ENCODE results near the gene CDK17. TPM values are rescaled to one million over a fixed set of nuclear protein-coding genes. Genes with fewer than 3 reads are reported as not detected.

The CDK17 gene
- total and polyA plus RNA-seq, 4 donors, result 5.3 to 69.7 (median 27.7) TPM

DNA sequence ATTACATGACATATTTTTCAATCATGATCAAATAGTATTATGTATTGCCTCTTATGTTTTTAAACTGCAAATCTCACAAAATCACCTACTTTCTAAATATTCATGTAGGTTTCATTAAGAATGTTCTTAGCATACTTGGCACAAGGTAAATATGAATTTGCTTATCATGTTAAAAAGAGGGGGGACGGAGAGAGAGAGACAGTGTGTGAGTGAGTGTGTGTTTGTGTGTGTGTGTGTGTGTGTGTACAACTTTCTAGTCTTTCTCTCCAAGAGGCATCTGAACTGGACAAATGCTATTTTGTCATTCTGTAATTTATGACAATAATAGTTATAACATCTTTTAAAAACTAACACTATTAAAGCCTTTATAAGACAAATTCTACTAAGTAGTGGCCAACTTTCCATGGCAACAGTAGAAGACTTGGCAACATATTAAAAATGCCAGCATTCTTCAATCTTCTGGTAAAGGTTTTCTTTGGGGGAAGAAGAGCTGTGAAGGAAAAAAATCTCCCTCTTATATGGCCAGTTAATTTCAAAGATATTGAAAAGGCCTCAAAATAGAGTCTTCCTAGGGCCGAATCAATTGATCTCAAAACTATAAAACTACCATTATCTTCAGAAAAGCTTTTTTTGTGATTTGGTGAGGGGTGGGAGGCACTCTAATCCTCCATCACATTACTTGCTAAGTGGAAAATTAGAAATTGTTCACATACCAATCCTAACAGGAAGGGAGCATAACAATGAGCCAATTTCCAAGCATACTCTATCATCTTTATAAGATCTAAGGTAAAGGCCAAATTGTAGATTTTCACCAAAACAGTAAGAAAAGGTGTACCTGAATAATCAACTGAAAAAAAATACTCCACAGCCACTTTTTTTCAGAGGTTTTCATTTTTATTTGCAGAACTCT, 28.2 kb downstream of the CDK17 start:
- no peak overlapping the region for H3K27ac ChIP-seq (ENCODE audit: low read depth in 1 of 2, low read length in 2 of 2)
- no peak for ATAC-seq (ENCODE audit: low FRiP score)

DNA sequence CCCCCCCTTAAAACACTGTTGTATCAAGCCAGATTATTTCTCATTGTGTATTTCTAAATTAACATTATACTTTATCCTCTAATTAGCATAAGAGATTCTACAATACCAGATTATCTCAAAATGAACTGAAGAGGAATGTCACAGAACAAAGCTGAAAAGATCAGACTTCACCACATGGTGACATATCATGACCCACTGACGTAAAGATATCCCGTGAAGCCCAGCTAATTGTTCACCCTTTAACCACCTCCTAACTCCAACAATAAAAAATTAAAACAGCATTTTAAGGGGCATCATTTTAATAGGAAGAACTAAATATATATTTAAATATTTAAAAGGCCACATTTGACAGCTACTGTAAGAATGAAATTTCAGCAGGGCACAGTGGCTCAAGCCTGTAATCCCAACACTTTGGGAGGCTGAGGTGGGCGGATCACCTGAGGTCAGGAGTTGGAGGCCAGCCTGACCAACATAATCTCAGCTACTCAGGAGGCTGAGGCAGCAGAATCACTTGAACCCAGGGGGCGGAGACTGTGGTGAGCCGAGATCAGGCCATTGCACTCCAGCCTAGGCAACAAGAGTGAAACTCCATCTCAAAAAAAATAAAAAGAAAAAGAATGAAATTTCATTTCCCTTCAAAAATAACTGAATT, 29.0 kb downstream of the CDK17 start:
- no peaks in the 10 kb centered on the region for H3K36me3 ChIP-seq (ENCODE audit: control insufficient read depth in 1 of 2, insufficient read depth in 2 of 2, low read length in 1 of 2)
- DNase-seq (no peak), ATAC-seq (ENCODE audit: low FRiP score) (no peak)
- WGBS, 2 donors, result 79 to 84% methylated on average over 5 of the region's 5 CpGs
- no peak overlapping the region for H3K27ac ChIP-seq (ENCODE audit: low read depth in 1 of 2, low read length in 2 of 2)
- no peaks in the 10 kb centered on the region for H3K27me3 ChIP-seq (ENCODE audit: control insufficient read depth in 1 of 2, insufficient read depth in 2 of 2, low read length in 1 of 2)
- intact Hi-C loops (cut with DNase I), result no loop called here
- no peak overlapping the region for H3K4me3 ChIP-seq (ENCODE audit: low read length in 2 of 2)
- peaks cover 0 to 14% of the 10 kb centered on the region in 2 donors for H3K4me1 ChIP-seq (ENCODE audit: control insufficient read depth in 1 of 2, insufficient read depth in 2 of 2, low read length in 2 of 2)
- H3K9me3 ChIP-seq (ENCODE audit: control insufficient read depth, low read length), result no peaks in the 10 kb centered on the region

More for the DNA sequence above, 28.2 kb downstream of the CDK17 start:
- Histone ChIP-seq H3K36me3 (ENCODE audit: control insufficient read depth in 1 of 2, insufficient read depth in 2 of 2, low read length in 1 of 2) (no peaks in the 10 kb centered on the region), H3K4me3 (ENCODE audit: low read length in 2 of 2) (no peak overlapping the region), H3K4me1 (ENCODE audit: control insufficient read depth in 1 of 2, insufficient read depth in 2 of 2, low read length in 2 of 2) (peaks cover 0 to 14% of the 10 kb centered on the region in 2 donors), H3K9me3 (ENCODE audit: control insufficient read depth, low read length) (no peaks in the 10 kb centered on the region), H3K27me3 (ENCODE audit: control insufficient read depth in 1 of 2, insufficient read depth in 2 of 2, low read length in 1 of 2) (no peaks in the 10 kb centered on the region)
- DNase-seq, result no peak
- intact Hi-C loops (cut with DNase I), result no loop called here
- 42 to 48% methylated on average over 2 of the region's 2 CpGs for WGBS, 2 donors

DNA sequence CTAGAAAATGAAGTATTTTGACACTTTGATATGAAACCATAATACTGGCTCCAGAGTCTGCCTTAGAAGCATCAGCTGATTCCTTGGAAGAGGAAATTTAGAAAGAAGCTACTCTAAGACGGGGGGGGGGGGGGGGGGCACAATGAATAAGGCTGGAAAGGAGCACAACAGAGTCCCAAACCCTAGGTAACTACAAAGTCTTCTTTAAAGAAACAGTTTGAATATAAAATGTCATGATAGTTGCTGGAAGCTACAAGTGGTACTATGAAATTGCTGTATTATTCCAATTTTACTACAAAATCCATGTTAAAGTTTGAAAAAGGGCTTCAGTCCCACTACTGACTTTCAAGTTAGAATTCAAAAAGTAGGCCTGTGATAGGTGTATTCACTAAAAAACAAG, 31.6 kb downstream of the CDK17 start:
- Histone ChIP-seq H3K4me1 (ENCODE audit: control insufficient read depth in 1 of 2, insufficient read depth in 2 of 2, low read length in 2 of 2) (peaks cover 0 to 7% of the 10 kb centered on the region in 2 donors), H3K9me3 (ENCODE audit: control insufficient read depth, low read length) (no peaks in the 10 kb centered on the region), H3K36me3 (ENCODE audit: control insufficient read depth in 1 of 2, insufficient read depth in 2 of 2, low read length in 1 of 2) (no peaks in the 10 kb centered on the region), H3K27me3 (ENCODE audit: control insufficient read depth in 1 of 2, insufficient read depth in 2 of 2, low read length in 1 of 2) (no peaks in the 10 kb centered on the region), H3K27ac (ENCODE audit: low read depth in 1 of 2, low read length in 2 of 2) (no peak overlapping the region), H3K4me3 (ENCODE audit: low read length in 2 of 2) (no peak overlapping the region)
- intact Hi-C loops (cut with DNase I), result no loop called here
- 47 to 67% methylated on average over 1 of the region's 1 CpG for WGBS, 2 donors
- DNase-seq (no peak), ATAC-seq (ENCODE audit: low FRiP score) (no peak)

DNA sequence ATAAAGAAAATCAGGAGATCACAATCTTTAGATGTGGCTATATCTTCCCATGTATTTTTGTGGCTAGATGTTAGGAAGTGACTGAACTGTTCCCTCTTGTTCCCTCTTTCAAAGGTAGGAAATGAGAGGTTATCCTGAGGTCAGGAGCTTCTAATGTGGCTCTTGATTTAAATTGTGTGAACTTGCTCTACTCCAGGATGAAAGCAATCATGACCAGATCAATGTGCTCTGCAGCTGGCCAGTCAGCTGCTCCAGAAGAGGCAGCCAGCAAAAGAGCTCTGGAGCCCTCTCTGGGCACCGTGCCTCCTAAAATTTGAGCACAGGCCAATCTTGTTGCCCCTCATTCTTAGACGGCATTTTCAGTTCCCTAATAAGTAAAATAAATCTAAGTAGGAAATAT, 32.0 kb downstream of the CDK17 start:
- H3K36me3 ChIP-seq (ENCODE audit: control insufficient read depth in 1 of 2, insufficient read depth in 2 of 2, low read length in 1 of 2), result no peaks in the 10 kb centered on the region
- ATAC-seq (ENCODE audit: low FRiP score) (no peak), DNase-seq (no peak)
- H3K27me3 ChIP-seq (ENCODE audit: control insufficient read depth in 1 of 2, insufficient read depth in 2 of 2, low read length in 1 of 2), result no peaks in the 10 kb centered on the region
- no peak overlapping the region for H3K27ac ChIP-seq (ENCODE audit: low read depth in 1 of 2, low read length in 2 of 2)
- peaks cover 0 to 7% of the 10 kb centered on the region in 2 donors for H3K4me1 ChIP-seq (ENCODE audit: control insufficient read depth in 1 of 2, insufficient read depth in 2 of 2, low read length in 2 of 2)
- no peak overlapping the region for H3K4me3 ChIP-seq (ENCODE audit: low read length in 2 of 2)
- 5 to 6% methylated on average over 2 of the region's 2 CpGs for WGBS, 2 donors
- intact Hi-C loops (cut with DNase I), result no loop called here
- H3K9me3 ChIP-seq (ENCODE audit: control insufficient read depth, low read length), result no peaks in the 10 kb centered on the region

DNA sequence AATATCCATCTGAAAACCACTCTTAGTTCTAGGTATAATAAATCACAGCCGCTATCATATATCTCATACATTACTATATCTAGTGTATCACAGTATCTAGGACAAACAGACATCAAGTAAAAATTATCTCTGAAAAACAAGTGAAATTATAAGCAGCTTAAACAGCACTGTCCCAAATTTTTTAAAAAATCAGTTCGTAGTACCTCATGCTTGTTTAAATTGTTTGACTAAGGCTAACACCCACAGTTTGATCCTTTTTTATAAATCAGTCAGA, 33.9 kb downstream of the CDK17 start:
- H3K27ac ChIP-seq (ENCODE audit: low read depth in 1 of 2, low read length in 2 of 2), result no peak overlapping the region

DNA sequence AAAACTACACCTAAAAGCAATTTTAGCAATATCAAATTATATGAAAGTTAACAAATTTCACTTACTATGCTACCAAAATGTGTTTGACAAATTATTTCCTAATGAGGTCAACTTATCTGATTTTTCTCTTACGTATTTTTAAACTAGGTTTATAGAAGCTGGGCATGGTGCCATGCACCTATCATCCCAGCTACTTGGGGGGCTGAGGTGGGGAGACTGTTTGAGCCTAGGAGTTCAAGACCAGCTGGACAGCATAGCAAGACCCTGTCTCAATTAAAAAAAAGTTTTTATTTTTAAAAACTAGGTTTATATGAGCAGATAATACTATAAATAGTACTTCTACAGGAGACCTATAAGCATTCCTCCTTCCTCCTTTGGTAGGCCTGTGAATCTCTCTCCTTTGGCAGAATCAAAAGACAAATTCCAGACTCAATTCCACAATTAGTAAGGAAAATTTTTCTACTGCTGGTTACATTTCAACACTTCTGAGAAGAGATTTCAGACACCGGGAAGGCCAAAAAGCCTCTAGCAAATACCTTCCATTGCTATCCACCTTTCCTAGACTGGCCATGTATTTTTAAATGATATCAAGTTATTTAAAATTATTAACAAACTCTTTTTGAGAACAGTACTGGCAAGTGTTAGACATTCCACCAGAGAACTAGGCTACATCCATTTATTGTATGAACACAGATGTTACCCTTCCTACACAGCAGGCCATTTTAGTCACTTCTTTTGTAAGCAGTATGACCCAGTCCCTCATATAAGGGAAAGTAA, 34.4 kb downstream of the CDK17 start:
- no peak for DNase-seq
- WGBS, 2 donors, result 27 to 36% methylated on average over 2 of the region's 2 CpGs

More for the DNA sequence above, 33.9 kb downstream of the CDK17 start:
- Histone ChIP-seq H3K4me1 (ENCODE audit: control insufficient read depth in 1 of 2, insufficient read depth in 2 of 2, low read length in 2 of 2) (peaks cover 0 to 7% of the 10 kb centered on the region in 2 donors), H3K9me3 (ENCODE audit: control insufficient read depth, low read length) (no peaks in the 10 kb centered on the region), H3K4me3 (ENCODE audit: low read length in 2 of 2) (no peak overlapping the region), H3K27me3 (ENCODE audit: control insufficient read depth in 1 of 2, insufficient read depth in 2 of 2, low read length in 1 of 2) (no peaks in the 10 kb centered on the region), H3K36me3 (ENCODE audit: control insufficient read depth in 1 of 2, insufficient read depth in 2 of 2, low read length in 1 of 2) (no peaks in the 10 kb centered on the region)
- WGBS, 2 donors, result 89% methylated on average over 2 of the region's 2 CpGs
- intact Hi-C loops (cut with DNase I), result no loop called here
- no peak for DNase-seq
- no peak for ATAC-seq (ENCODE audit: low FRiP score)

DNA sequence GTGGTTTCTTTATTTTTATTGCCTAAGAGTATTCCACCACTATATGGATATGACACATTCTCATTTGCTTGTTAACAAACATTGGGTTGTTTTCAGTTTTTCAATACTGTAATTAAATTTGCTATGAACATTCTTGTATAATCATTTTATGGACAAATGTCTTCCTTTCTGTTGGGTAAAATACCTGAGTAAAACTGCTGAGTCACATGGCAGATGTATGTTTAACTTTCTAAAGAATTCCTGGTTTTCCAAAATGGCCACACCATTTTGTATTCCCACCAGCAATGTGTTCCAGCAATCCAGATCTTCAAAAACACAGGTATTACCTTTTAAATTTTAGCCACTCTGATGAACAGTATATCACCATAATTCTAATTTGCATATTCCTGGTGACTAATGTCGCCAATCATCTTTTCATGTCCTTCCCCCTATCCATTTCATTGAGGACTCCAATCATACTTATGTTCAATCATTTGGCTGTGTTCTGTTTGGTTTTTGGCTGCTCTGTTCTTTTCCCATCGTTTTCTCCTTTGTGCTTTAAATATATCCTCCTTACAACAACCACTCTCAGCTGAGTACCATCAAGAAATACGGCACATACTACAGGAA, 36.0 kb downstream of the CDK17 start:
- H3K27ac ChIP-seq (ENCODE audit: low read depth in 1 of 2, low read length in 2 of 2), result no peak overlapping the region
- intact Hi-C loops (cut with DNase I), result no loop called here
- ATAC-seq (ENCODE audit: low FRiP score) (no peak), DNase-seq (no peak)
- H3K36me3 ChIP-seq (ENCODE audit: control insufficient read depth in 1 of 2, insufficient read depth in 2 of 2, low read length in 1 of 2), result no peaks in the 10 kb centered on the region
- peaks cover 0 to 7% of the 10 kb centered on the region in 2 donors for H3K4me1 ChIP-seq (ENCODE audit: control insufficient read depth in 1 of 2, insufficient read depth in 2 of 2, low read length in 2 of 2)
- no peaks in the 10 kb centered on the region for H3K9me3 ChIP-seq (ENCODE audit: control insufficient read depth, low read length)
- WGBS, 2 donors, result 77 to 79% methylated on average over 3 of the region's 3 CpGs
- no peaks in the 10 kb centered on the region for H3K27me3 ChIP-seq (ENCODE audit: control insufficient read depth in 1 of 2, insufficient read depth in 2 of 2, low read length in 1 of 2)
- no peak overlapping the region for H3K4me3 ChIP-seq (ENCODE audit: low read length in 2 of 2)

More for the DNA sequence above, 34.4 kb downstream of the CDK17 start:
- Histone ChIP-seq H3K27ac (ENCODE audit: low read depth in 1 of 2, low read length in 2 of 2) (no peak overlapping the region), H3K27me3 (ENCODE audit: control insufficient read depth in 1 of 2, insufficient read depth in 2 of 2, low read length in 1 of 2) (no peaks in the 10 kb centered on the region), H3K9me3 (ENCODE audit: control insufficient read depth, low read length) (no peaks in the 10 kb centered on the region), H3K4me1 (ENCODE audit: control insufficient read depth in 1 of 2, insufficient read depth in 2 of 2, low read length in 2 of 2) (peaks cover 0 to 7% of the 10 kb centered on the region in 2 donors), H3K36me3 (ENCODE audit: control insufficient read depth in 1 of 2, insufficient read depth in 2 of 2, low read length in 1 of 2) (no peaks in the 10 kb centered on the region), H3K4me3 (ENCODE audit: low read length in 2 of 2) (no peak overlapping the region)
- ATAC-seq (ENCODE audit: low FRiP score), result no peak
- intact Hi-C loops (cut with DNase I), result no loop called here

DNA sequence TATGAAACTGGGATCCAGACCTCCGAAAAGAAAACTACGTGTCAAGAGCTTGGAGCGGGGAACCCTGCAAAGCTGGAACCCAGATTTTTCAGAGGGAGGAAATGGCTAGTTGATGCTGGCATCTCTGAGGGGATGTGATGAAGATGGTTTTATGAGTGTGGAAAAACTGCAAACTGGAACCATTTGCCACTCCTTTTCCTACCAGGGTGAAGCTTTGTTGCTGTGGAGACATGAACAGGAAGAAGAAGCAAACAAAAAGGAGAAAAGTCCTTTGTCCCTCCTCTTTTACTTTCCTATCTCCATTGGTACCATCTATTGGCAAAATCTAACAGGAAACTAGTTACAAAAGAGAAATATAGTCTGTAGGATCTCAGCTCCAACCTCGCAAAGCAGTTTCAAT, 39.2 kb downstream of the CDK17 start:
- no peak overlapping the region for H3K4me3 ChIP-seq (ENCODE audit: low read length in 2 of 2)
- no peaks in the 10 kb centered on the region for H3K9me3 ChIP-seq (ENCODE audit: control insufficient read depth, low read length)
- no peaks in the 10 kb centered on the region for H3K36me3 ChIP-seq (ENCODE audit: control insufficient read depth in 1 of 2, insufficient read depth in 2 of 2, low read length in 1 of 2)
- no peaks in the 10 kb centered on the region for H3K4me1 ChIP-seq (ENCODE audit: control insufficient read depth in 1 of 2, insufficient read depth in 2 of 2, low read length in 2 of 2)
- no peak for DNase-seq
- H3K27me3 ChIP-seq (ENCODE audit: control insufficient read depth in 1 of 2, insufficient read depth in 2 of 2, low read length in 1 of 2), result no peaks in the 10 kb centered on the region
- H3K27ac ChIP-seq (ENCODE audit: low read depth in 1 of 2, low read length in 2 of 2), result no peak overlapping the region
- intact Hi-C loops (cut with DNase I), result no loop called here
- WGBS, 2 donors, result 93 to 94% methylated on average over 4 of the region's 4 CpGs
- ATAC-seq (ENCODE audit: low FRiP score), result no peak
